HG03354 (cell line): ENCODE results near the gene CA5A.
"Not testable (repeated sequence)": the region's sequence is repeated elsewhere in the genome, so short reads cannot be mapped to it uniquely, and the experiment has no call there.

Source experiments
- ATAC-seq: cut with Tn5 transposase; IDR thresholded peaks from one replicate; pipeline ENCODE4 v1.9.1; 2021; ENCODE audit warnings: mild to moderate bottlenecking; ENCODE audit not compliant: unreplicated experiment, poor library complexity, severe bottlenecking

CA5A gene

DNA sequence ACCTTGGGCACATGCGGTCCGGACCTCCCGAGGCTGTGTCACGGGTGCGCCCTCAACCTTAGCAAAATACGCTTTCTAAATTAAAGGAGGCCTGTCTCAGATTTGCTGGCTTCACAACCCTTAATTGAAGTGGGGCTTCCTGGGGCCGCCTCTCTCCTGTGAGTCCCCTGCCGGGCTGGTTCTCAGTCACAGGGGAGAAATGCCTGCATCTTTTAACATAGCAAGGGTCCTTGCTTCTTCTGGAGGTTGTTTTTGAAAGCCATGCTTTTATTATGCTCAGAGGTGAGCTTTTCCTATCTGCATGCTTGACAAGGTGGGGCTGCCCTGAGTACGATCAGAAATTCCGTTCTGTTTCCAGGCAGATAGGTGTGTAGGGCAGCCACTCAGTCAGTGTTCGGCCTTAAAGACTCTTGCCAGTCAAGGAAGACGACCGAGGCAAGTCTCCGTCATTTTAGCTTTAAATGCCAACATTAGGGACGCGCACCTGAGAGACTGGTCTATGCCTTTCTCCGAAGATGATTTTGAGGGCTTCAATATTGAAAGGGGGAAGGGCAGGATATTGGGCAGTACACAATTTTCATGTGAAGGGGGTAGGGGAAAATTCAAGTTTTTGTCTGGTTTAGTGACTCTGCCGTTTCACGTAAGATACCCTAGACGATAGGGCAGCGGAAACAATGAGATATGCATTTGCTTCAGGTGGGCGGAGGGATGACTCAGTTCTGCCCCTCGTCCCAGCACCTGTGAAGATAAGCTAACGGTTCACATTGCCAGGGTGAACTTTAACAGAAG, 61.5 kb downstream of the CA5A start:
- ATAC-seq: no peak

DNA sequence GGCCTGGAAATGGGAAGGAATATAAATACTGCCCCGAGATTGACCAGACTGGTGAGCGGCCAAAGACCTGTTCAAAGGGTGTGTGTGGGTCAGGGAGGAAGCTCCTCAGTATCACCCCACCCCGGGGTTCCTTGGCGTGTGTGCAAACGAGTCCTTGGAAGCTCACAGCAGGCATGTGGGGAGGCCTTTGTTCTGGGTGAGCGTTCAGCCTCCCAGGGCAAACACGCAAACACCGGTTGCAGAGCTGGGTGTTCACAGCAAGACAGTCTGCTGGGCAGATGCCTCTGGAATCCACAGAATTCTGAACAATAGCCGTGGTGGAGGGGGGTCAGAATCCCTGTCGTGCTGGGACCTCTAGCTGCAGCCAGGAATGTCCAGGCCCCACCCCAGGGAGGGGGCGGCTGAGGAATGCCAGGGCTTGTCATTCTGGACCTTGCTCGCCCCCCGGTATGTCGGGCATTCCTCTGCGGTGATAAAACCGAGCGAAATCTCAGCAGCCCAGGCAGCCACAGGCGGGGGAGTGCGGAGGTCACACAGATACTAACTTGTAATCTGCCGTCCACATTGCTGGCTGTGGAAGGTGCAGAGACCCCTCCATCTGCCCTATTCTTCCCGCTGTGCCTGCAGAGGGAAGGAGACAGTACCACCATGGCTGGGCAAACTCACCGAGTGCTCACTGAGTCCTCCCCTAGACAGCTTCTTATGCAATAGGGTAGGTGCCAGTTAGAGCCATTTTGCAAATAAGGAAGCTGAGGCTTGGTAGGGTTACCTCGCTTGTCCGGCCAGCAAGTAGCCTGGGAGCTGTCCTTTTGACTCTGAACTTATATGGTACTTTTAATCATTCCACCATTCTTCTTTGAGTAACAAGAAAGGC, 65.7 kb downstream of the CA5A start:
- ATAC-seq: not testable (repeated sequence)

DNA sequence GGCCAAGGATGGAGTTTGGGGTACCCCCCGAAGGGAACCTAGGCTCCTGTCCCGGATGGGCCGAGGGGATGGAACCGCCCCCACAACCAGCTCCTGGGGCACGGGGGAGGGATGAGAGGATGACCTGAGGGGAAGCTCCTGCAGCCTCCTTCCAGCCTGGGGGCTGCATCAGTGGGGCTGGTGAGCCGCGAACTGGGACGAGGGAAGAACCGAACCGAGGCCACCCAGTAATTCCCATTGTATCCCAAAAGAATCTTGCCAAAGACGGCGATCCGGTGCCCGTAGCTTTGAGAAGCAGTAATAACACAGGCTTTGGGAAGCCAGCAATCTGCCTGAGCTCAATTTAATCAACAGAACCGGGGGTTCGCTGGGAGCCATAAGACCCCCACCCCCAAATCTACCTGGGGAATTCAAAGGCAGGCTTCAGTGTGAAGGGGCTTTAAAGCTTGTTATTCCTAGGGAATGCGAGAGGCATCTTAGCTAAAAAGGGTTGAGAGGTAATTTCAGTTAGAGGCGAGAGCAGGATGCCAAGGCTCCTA, 66.4 kb downstream of the CA5A start:
- ATAC-seq: not testable (repeated sequence)

DNA sequence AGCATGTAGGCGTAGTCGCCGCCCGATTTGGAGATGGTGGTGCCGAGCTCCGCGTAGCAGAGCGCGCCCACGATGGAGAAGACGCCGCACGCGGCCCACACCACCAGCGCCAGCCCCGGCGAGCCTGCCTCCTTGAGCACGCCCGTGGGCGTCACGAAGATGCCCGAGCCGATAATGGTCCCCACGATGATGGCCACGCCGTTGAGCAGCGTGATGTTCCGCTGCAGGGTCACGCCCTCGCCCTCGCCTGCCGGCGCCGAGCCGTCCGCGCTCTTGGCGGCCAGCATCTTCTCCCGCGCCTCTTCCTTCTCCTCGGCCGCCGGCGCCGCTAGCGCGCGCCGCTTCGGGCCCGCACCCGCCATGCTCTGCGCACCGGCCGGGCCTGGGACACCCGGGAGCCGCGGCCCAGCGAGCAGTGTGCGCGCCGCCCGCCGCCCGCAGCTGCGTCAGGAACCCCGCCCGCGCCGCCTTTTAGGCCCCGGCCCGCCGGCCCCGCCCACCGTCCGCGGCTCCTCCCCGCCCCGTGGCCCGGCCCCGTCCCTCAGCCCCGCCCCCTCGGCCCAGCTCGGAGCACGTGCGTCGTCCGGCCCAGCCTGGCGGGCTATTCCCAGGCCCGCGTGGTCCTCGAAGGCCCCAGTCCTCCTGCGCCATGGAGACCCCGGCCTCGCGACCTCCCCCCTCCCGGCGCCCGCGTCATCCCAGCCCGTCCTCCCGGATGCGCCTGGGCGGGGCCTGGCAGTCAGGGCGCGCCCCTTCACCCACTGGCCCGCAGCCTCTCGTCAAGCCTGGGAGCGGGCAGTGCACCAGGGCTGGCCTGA, 67.1 kb downstream of the CA5A start, which contains the start of gene SLC7A5:
SLC7A5 (minus strand) TSS at position 447 of the 818 bp plus-strand sequence; CDS start at position 362, 85 bp downstream.
- ATAC-seq: peak; percentile 69

DNA sequence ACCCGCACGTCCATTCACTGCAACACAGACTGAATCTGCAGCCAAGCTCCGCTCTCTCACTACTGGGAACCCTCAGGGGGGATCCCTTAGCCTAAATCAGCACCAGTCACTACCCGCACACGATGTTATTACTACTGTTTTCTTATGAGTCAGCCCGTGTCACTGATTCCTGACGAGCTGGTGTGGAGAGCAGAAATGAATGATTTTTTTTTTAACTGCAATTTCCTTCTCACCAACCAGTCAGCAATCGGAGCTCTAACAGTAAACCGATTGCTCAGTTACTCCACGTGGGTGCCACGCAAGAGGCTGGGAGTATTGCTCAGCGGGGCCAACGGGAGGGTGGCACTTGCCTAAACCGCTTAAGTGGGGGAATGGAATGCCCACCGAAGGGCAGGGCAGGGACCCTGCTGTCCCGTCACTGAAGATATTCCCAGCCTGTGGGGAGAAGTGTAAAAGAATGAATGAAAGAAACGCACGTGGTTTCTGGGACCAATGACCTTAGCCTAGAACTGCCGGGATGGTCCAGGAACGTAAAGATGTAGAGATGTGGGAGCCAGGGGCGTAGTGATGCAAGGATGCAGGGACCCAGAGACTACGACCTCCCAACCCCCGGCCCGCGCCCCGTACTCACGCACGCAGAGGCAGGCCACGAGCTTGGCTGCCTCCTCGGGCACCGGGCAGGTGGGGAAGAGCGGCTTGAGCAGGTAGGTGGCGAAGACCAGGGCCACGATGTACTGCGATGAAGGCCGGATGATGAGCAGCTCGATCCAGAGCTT, 67.9 kb downstream of the CA5A start:
- ATAC-seq: peak; percentile 40

DNA sequence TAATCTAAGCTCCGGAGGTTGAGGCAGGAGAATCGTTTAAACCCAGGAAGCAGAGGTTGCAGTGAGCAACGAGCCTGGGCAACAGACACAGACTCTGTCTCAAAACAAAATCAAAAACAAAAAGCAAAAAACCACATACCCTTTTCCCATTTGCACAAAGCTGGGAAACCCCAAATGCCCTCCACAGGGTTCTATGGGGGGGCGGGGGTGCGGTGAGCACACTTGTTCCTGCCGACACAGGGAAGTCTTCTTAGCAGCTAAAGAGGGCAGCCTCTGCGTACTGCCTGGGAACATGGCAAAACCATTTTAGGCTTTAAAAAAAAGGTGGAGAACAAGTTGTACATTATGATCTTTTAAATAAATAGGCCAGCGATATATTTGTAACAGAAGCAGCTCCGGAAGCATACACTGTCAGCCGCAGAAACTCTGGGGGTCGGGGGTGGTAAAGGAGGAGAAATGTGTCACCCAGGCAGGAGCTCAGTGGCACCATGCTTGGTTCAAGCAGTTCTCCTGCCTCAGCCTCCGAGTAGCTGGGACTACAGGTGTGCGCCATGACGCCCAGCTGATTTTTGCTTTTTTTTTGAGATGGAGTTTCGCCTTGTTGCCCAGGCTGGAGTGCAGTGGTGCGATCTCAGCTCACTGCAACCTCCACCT, 70.3 kb downstream of the CA5A start:
- ATAC-seq: not testable (repeated sequence)

DNA sequence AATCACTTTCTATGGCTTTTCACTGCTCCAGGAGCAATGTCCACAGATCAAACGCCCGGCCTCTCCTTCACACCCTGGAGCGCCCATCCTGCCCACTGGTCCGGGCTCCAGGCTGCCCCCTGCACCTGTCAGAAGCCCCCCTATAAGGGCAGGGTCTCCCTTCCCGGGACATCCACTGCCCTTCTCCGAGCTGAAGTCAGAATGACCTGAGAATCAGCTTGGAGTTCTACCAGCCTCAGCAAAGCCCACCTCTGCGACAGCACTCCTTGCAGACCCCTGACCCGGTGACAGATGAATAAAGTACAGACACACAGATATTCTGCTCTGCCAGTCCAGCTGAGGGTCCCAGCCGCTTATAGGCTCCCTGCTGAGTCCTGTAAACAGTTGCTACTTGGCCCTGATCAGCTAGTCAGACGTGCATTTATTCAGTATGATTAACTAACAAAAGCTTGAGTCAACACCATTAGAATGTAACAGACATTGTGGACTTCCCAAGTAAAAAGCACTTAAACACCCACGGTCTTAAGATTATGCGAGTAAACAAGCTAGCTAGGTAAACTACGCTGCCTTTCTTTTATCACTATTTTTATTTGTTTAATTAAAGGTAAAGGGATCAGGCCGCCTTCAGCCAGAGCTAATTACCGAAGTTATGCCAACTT, 71.9 kb downstream of the CA5A start:
- ATAC-seq: no peak

DNA sequence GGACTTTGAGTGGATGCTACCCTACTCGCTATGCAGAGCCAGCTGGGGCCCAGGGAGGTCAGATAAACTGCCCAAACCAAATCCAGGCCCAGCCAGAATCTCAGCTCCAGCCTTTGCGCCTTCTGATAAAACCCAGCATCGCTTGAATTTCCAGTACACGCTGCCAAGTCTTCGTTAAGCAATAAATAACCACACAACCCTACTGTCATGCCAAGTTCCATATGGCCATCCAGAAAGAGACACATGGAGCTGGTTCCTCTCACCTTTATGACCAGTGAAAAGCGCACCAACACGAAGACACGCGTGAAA, 73.0 kb downstream of the CA5A start:
- not testable (repeated sequence) for ATAC-seq

DNA sequence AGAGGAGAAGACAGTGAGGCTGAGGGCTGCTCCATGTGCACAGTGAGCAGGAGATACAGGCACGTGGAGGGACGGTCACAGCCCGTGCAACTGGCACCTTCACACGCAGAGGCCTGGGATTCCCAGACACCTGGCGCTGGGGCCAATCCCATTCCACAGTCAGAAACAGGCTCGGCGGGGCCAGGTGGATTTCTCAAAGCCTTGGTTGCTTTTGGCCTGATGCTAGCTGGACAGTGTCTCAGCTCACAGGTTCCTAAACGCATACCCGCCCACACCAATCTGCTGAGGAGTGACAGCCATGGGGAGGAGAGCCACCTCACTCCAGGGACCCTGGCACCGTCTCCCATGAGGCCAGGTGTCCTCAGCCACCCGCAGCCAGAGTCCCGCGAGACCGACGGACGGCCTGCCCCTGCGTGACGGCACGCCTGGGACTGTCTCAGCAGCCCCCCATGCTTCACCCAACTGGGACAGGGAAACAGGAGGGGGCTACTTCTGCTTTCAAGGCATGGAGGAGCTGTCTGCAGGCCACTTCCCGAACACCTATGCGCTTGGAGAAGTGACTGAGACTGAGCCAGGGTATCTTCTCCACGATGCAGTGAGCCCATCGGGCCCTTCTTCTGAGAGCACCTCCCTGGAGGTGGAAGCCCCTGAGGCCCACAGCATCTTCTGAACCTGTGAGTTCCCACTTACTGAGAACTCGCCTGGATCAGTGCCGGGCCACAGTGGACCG, 73.6 kb downstream of the CA5A start:
- not testable (repeated sequence) for ATAC-seq

DNA sequence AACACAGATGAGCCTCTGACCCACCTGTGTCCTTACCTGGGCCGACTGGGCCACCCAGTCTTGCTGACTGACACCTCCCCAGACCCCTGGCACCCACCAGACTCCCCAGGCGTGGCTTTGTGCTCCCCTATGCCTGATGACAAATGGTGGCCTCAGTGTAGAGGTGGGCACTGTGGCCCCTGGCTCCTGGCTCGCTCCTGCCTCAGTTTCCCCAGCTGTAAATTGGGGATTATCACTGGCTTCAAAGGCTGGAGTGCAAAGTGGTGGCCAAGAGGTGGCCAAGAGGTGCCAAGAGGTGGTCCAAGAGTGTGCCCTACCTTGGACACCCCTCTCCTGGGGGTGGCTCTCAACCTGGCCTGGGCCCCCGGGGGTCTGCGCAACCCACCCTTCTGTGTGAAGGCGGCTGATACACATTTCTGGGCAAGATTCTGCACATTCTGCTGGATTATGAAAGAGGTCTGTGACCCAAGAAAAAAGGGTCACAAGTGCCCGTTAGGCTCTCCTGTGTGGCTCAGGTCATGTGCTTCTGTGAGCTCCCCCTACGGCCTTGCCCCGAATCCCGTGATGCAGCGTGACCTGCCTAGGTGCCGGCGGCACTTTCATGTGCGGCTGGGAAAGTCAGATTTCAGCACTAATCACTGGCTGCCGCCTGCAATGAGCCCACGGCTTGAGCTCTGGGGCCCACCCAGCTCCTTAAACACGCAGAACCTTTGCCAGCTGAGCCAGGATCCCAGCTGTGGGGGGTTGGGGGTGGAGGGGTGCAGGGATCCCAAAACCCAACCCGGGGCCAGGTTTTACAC, 74.8 kb downstream of the CA5A start:
- not testable (repeated sequence) for ATAC-seq

DNA sequence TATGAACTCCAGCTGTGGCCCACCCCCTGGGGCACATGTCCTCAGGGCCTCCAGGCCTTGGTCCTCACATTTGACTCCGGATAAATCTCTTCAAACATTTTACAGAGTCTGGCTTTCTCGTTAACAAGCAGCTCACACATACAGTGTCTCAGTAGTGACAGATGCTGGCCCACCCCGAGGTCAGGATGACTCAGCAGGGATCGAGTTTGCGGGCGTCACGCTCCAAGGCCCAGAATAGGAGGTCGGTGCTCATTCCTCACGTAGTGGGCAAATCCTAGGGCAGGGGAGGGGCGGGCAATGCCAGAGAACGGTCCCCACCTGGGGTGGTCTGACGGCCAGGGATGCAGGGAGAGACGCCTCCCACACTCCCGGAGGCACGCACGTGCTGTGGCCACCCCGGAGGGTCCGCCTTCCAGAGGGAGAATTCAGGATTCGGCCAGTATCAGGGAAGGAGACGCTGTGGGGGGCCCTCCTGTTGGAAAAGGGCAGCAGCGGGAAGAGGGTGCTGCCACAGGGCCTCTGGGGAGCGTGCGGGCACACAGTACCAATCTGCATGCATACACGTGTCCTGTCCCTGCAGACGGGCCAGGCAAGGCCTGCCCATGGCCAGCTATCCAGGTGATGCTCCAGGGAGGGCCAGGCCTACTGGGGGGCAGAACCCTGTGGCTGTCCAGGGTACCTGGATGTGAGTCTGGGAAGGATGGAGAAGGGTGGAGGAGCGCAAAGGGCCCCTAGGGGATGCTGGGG, 75.6 kb downstream of the CA5A start:
- ATAC-seq: no peak

DNA sequence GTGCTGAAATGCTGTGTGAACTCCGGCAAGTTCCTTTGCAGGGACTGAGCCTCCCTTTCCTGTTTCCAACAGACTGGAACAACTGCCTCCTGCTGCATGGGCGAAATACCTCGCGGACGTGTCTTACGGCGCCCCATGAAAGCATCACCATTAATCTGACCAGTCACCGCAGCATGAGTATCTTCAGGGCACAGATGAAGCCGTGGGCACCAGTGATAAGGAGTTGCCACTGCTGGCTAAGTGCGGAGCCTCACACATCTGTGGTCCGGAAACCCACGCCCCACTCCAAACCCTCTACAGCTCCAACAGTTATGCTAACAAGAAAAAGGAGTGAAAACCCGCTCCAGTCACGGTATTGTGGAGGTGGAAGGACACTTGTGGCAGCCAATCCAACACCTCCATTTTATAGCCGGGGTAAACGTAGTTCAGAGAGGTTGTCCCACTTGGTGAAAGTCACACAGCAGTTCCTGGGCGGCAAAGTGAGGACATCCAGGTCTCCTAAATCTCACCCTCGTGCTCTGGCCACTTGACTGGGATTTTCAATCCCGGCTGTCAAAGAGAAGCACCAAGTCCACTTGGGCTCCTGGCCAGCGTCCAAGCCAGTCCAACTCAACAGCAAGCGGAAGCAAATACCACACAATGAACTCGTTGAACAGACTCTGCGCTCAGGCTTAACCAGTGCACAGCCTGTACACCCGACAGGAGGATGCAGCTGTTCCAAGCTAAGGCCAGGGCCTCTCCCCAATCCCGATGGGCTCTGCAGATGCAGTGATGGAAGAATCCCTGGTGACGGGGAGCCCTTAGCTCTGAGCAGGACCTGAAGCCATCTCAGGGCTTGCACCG, 78.0 kb downstream of the CA5A start:
- ATAC-seq: not testable (repeated sequence)

DNA sequence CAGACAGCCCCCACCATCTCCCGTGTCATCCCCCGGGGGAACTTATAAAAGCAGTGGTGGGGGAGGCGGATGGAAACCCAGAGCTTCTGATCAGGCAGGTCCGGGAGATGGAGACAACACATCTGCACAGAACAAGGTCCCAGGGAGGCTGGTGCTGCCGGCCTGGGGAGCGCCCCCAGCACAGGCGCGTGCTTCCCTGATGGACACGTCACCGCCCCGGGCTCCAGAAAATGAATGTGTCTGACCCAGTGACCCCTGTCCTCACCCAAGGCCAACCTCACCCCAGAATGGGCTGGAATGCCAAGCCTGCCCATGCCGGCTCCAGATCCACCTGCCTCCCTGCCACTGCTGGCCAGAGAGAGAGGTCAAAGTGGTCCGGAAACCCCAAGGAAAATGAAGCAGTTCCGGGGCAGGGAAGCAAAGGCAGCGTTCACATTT, 79.5 kb downstream of the CA5A start:
- no peak for ATAC-seq

DNA sequence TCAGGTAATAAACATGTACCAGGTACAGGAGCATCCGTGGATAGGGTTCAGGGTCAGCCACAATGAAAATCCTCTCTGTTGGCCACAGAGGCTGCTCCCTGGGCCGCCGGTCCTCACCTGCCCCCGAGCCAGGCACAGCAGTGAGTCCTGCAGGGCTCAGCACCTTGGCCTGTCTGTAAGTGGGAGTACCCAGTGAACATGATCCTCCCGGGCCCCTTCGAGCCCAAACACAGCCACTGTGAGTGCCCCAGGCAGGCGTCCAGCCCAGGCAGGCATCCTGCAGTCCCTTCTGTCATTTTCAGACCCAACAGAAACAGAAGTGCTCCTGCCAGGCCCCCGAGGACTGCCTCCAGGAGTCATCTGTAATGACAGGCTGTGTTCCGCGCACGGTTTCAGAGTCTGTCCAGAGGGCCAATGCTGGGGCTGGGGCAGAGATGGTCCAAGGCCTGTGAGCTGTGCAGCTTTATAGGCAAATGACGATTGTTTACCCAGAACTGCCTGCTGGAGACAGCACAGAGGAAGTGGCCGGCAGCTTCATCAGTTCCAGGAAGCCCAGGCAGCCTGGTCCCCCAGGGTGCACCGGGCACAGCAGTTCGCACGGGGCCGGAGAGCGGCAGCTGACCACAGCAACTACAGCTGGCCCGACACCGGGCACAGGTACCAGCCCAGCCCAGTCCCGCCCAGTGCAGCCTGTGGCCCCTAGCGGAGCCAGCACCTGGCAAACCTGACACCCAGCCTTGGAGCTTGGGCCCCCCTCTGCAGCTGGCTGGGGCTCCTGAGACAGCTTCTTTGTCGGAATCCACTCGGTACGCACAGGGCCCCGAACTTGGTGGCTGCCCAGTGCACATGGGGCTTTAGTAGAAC, 80.2 kb downstream of the CA5A start:
- no peak for ATAC-seq
